ENCODE results near the gene CD40LG. TPM values are rescaled to one million over a fixed set of nuclear protein-coding genes. Genes with fewer than 3 reads are reported as not detected.

Gene CD40LG
- total and polyA plus RNA-seq, 8 donors = 0.11 to 0.92 (median 0.39) TPM

GRCh38 chrX:136630881-136631280, 17.1 kb upstream of the CD40LG start:
- DNase-seq (no peak), ATAC-seq (no peak)
- H3K4me3 ChIP-seq = no peak overlapping the region
- H3K36me3 ChIP-seq = no peaks in the 10 kb centered on the region
- no peak overlapping the region for H3K27ac ChIP-seq
- H3K4me1 ChIP-seq = no peaks in the 10 kb centered on the region
- intact Hi-C loops (cut with DNase I) = no loop called here
- TF ChIP-seq CTCF (IDR thresholded peaks at IDR 0.05) = no peak
- H3K9me3 ChIP-seq = no peaks in the 10 kb centered on the region
- no peaks in the 10 kb centered on the region for H3K27me3 ChIP-seq

GRCh38 chrX:136635235-136635634, 12.7 kb upstream of the CD40LG start:
- Histone ChIP-seq H3K4me3 (no peak overlapping the region), H3K9me3 (no peaks in the 10 kb centered on the region), H3K36me3 (no peaks in the 10 kb centered on the region), H3K27me3 (no peaks in the 10 kb centered on the region), H3K4me1 (no peaks in the 10 kb centered on the region), H3K27ac (peak overlapping the region in 1 of 2 donors; percentile 41)
- DNase-seq (no peak), ATAC-seq (no peak)
- intact Hi-C loops (cut with DNase I) = no loop called here
- no peak for TF ChIP-seq CTCF (IDR thresholded peaks at IDR 0.05)

GRCh38 chrX:136636121-136636520, 11.8 kb upstream of the CD40LG start:
- Histone ChIP-seq H3K36me3 (no peaks in the 10 kb centered on the region), H3K4me3 (no peak overlapping the region), H3K4me1 (no peaks in the 10 kb centered on the region), H3K27ac (no peak overlapping the region), H3K9me3 (no peaks in the 10 kb centered on the region), H3K27me3 (no peaks in the 10 kb centered on the region)
- intact Hi-C loops (cut with DNase I) = no loop called here
- peak in 1 of 4 donors; percentile 2 for DNase-seq
- no peak for ATAC-seq
- no peak for TF ChIP-seq CTCF (IDR thresholded peaks at IDR 0.05)

- H3K4me1 ChIP-seq = no peaks in the 10 kb centered on the region
- intact Hi-C loops (cut with DNase I) = no loop called here
- ATAC-seq (no peak), DNase-seq (no peak)
- H3K9me3 ChIP-seq = no peaks in the 10 kb centered on the region
- TF ChIP-seq CTCF (IDR thresholded peaks at IDR 0.05) = no peak
- H3K4me3 ChIP-seq = no peak overlapping the region
- H3K27me3 ChIP-seq = no peaks in the 10 kb centered on the region
- no peaks in the 10 kb centered on the region for H3K36me3 ChIP-seq
- no peak overlapping the region for H3K27ac ChIP-seq
Measured at GRCh38 chrX:136639506-136640176, 8.3 kb upstream of the CD40LG start.

GRCh38 chrX:136643243-136643642, 4.7 kb upstream of the CD40LG start:
- intact Hi-C loops (cut with DNase I) = no loop called here
- H3K27ac ChIP-seq = no peak overlapping the region

More at GRCh38 chrX:136643243-136643642, 4.7 kb upstream of the CD40LG start:
- Histone ChIP-seq H3K9me3 (no peaks in the 10 kb centered on the region), H3K27me3 (no peaks in the 10 kb centered on the region), H3K36me3 (no peaks in the 10 kb centered on the region), H3K4me3 (no peak overlapping the region), H3K4me1 (no peaks in the 10 kb centered on the region)
- DNase-seq (no peak), ATAC-seq (no peak)
- TF ChIP-seq CTCF (IDR thresholded peaks at IDR 0.05) = no peak

Data from left lung (tissue), 10 donors.